Measurements from ENCODE around the gene C8A.

C8A gene

GRCh38 chr1:56897150-56898004, 42.8 kb downstream of the C8A start:
- DNase-seq = no peak

GRCh38 chr1:56898005-56898373, 43.4 kb downstream of the C8A start:
- DNase-seq = no peak

GRCh38 chr1:56898879-56899278, 44.3 kb downstream of the C8A start:
- DNase-seq = no peak

- no peak for DNase-seq
Measured at GRCh38 chr1:56901716-56902115, 47.1 kb downstream of the C8A start.

- DNase-seq = no peak
Measured at GRCh38 chr1:56903778-56904177, 49.2 kb downstream of the C8A start.

GRCh38 chr1:56904663-56905397, 50.2 kb downstream of the C8A start:
- DNase-seq = no peak

GRCh38 chr1:56905667-56906066, 51.1 kb downstream of the C8A start:
- no peak for DNase-seq

- no peak for DNase-seq
Measured at GRCh38 chr1:56908619-56909221, 54.1 kb downstream of the C8A start.

- no peak for DNase-seq
Measured at GRCh38 chr1:56910441-56910985, 55.9 kb downstream of the C8A start.

GRCh38 chr1:56911098-56911938, 56.7 kb downstream of the C8A start:
- no peak for DNase-seq

GRCh38 chr1:56912325-56912724, 57.7 kb downstream of the C8A start:
- DNase-seq = no peak

GRCh38 chr1:56915960-56916359, 61.4 kb downstream of the C8A start:
- peak; percentile 45 for DNase-seq

GRCh38 chr1:56916630-56917029, 62.0 kb downstream of the C8A start:
- DNase-seq = no peak

- DNase-seq = no peak
Measured at GRCh38 chr1:56917356-56917755, 62.8 kb downstream of the C8A start.

- DNase-seq = no peak
Measured at GRCh38 chr1:56920591-56921001, 66.0 kb downstream of the C8A start.

GRCh38 chr1:56921479-56921878, 66.9 kb downstream of the C8A start:
- DNase-seq = no peak

GRCh38 chr1:56922070-56922469, 67.5 kb downstream of the C8A start:
- DNase-seq = no peak

- no peak for DNase-seq
Measured at GRCh38 chr1:56922507-56922906, 67.9 kb downstream of the C8A start.

- DNase-seq = no peak
Measured at GRCh38 chr1:56923201-56923600, 68.6 kb downstream of the C8A start.

- DNase-seq = no peak
Measured at GRCh38 chr1:56924116-56924515, 69.5 kb downstream of the C8A start.

GRCh38 chr1:56925193-56925592, 70.6 kb downstream of the C8A start:
- no peak for DNase-seq

- DNase-seq = no peak
Measured at GRCh38 chr1:56927171-56927570, 72.6 kb downstream of the C8A start.

- no peak for DNase-seq
Measured at GRCh38 chr1:56927986-56928385, 73.4 kb downstream of the C8A start.

All from NCI-H510A treated with DMSO at 0.1 percent for 48 hours (cell line).